ENCODE measurements around the gene PRPF38B.
"Not testable (repeated sequence)": the region's sequence is repeated elsewhere in the genome, so short reads cannot be mapped to it uniquely, and the experiment has no call there.

Gene PRPF38B

DNA sequence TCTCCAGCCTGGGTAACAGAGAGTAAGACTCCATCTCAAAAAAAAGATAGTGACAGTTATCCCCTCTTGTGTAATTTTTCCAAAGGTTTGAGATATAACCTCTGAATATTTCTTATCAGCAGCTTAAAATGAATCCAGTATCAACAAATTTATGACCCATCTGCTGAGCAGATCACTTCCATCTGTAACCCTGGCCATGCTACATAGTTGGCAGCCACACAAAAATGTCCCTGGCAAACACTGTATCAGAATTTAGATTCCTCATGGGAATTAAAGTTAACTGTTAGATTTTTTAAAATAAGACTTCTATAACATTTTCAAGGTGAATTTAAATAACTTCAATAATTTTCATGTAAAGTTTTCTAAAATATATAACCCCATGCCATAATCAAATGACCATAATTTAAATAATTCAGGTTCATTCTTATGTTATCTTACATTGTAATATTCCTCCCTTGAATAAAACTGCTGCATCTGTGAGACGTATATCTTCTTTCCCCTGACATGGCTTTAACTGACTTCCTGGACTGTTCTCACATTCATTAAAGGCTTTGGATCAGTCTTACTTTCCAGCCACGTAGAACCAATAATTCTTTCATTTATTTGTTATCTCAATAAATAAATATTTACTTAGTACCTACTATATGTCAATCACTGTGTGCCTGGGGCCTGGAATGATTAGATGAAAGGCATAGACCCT lies 5.3 kb upstream of the PRPF38B start:
- Histone ChIP-seq H3K27me3 (ENCODE audit: low read depth, low read length) (no peaks in the 10 kb centered on the region), H3K4me3 (ENCODE audit: low read depth in 1 of 2, low read length in 2 of 2) (no peak overlapping the region), H3K27ac (ENCODE audit: low read length) (no peak overlapping the region), H3K9me3 (ENCODE audit: control insufficient read depth in 1 of 2, low read length in 2 of 2) (no peaks in the 10 kb centered on the region), H3K36me3 (ENCODE audit: control insufficient read depth in 1 of 2, insufficient read depth in 2 of 2, low read length in 2 of 2) (no peaks in the 10 kb centered on the region), H3K4me1 (ENCODE audit: control insufficient read depth in 1 of 2, insufficient read depth in 2 of 2, low read length in 2 of 2) (peaks cover 5 to 8% of the 10 kb centered on the region in 2 donors)

DNA sequence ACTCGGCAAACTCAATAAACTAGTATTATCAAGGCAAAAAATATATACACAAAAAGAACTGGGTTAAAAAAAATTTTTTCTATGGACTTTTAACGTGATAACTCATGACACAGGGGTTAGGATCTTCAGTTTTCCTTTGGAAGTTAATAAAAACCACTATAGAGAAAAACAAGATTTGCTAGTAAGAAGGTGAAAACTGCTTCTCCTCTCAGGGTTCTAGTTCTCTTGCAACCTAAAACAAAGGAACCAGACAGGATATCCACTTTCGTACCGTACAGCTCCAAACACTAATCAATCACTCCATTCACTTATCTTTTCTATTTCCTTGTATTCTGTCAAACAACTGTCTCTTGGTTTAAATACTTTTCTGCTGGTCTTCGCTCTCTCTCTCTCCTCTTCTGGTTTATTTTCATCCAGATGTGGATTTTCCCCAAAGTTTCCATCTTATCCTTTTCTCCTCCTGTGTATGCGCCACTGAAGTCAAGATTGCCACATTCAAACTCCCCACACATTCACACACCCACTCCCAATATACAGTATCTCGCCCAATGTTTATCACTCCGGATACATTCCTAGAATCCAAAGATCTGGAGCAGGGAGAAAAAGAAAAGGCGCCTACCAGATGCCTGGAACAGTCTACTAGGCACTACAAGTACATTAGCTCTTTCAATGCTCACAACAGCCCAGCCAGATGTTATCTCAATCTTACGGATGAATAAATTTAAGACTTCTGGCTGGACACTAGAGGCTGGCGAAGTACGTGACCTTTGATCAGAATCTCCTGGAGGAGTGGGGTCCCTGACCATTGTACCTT lies 775 bp upstream of the PRPF38B start:
- peak overlapping the region; percentile 94 to 96 for H3K4me3 ChIP-seq (ENCODE audit: low read depth in 1 of 2, low read length in 2 of 2)
- H3K9me3 ChIP-seq (ENCODE audit: control insufficient read depth in 1 of 2, low read length in 2 of 2): no peaks in the 10 kb centered on the region
- H3K27ac ChIP-seq (ENCODE audit: low read length): peak overlapping the region; percentile 97
- H3K36me3 ChIP-seq (ENCODE audit: control insufficient read depth in 1 of 2, insufficient read depth in 2 of 2, low read length in 2 of 2): peaks cover 7 to 9% of the 10 kb centered on the region in 2 donors
- H3K27me3 ChIP-seq (ENCODE audit: low read depth, low read length): no peaks in the 10 kb centered on the region
- peaks cover 16 to 30% of the 10 kb centered on the region in 2 donors for H3K4me1 ChIP-seq (ENCODE audit: control insufficient read depth in 1 of 2, insufficient read depth in 2 of 2, low read length in 2 of 2)

DNA sequence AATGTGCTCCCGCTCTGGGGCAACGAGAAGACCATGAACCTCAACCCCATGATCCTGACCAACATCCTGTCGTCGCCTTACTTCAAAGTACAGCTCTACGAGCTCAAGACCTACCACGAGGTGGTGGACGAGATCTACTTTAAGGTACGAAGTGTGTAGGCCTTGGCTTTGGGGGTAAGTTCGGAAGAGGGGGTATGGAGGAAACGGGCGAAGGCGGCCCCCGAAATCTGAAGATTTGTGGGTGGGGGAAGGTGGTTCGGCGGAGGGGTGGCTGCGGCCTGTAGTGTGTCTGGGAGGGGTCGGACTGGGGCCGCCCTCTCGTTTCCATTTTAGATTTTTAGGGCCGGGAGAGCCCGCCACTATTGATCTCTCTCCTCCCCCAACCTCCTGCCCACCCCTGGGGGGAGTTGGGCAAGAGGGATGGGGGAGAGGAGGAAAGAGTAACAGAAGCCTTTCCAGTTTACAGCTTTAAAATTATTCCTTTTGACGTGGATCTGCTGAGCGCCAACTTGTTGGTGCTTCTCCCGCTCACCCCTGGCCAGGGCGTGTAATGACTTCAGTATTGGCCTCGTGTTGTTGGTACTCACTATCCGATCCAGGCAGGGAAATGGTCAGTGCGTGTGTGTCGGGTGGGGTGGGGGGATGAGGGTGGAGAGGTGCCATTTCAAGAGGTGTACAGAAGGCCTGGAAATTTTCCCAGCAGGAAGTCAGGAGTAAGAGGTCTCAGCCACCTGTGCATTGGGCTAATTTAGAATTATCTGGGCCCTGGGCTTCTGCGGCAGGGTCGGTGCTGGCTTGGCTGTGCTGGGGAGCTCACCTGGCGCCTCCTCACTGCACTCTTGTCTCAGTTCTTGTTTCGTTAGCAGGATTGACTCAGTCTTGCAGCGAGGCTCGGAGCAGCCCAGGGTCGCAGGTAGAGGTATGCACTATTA lies 880 bp downstream of the PRPF38B start:
- Histone ChIP-seq H3K27me3 (ENCODE audit: low read depth, low read length) (no peaks in the 10 kb centered on the region), H3K4me3 (ENCODE audit: low read depth in 1 of 2, low read length in 2 of 2) (peak overlapping the region; percentile 94 to 96), H3K36me3 (ENCODE audit: control insufficient read depth in 1 of 2, insufficient read depth in 2 of 2, low read length in 2 of 2) (peaks cover 23 to 25% of the 10 kb centered on the region in 2 donors), H3K9me3 (ENCODE audit: control insufficient read depth in 1 of 2, low read length in 2 of 2) (no peaks in the 10 kb centered on the region), H3K4me1 (ENCODE audit: control insufficient read depth in 1 of 2, insufficient read depth in 2 of 2, low read length in 2 of 2) (peaks cover 16 to 30% of the 10 kb centered on the region in 2 donors), H3K27ac (ENCODE audit: low read length) (peak overlapping the region; percentile 97)

DNA sequence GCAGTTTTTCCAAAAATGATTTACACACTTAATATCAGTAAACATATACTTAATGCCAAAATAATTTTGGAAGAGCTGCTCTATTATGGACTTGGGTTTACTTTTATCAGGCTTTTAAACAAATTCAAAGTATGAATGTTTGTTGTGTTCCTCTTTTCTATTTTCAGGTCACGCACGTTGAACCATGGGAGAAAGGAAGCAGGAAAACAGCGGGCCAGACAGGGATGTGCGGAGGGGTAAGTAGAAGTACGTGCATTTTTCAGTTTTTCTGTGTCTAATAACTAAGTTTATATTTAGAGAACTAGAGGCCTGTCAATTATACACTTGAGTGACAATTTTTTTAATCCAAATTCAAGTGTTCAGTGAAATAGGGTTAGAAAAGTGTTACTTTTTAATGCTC lies 3.4 kb downstream of the PRPF38B start:
- Histone ChIP-seq H3K36me3 (ENCODE audit: control insufficient read depth in 1 of 2, insufficient read depth in 2 of 2, low read length in 2 of 2) (peaks cover 49% of the 10 kb centered on the region in 2 donors), H3K27me3 (ENCODE audit: low read depth, low read length) (no peaks in the 10 kb centered on the region), H3K9me3 (ENCODE audit: control insufficient read depth in 1 of 2, low read length in 2 of 2) (no peaks in the 10 kb centered on the region), H3K4me1 (ENCODE audit: control insufficient read depth in 1 of 2, insufficient read depth in 2 of 2, low read length in 2 of 2) (peaks cover 16 to 30% of the 10 kb centered on the region in 2 donors), H3K4me3 (ENCODE audit: low read depth in 1 of 2, low read length in 2 of 2) (peak overlapping the region in 1 of 2 donors; percentile 2), H3K27ac (ENCODE audit: low read length) (no peak overlapping the region)

DNA sequence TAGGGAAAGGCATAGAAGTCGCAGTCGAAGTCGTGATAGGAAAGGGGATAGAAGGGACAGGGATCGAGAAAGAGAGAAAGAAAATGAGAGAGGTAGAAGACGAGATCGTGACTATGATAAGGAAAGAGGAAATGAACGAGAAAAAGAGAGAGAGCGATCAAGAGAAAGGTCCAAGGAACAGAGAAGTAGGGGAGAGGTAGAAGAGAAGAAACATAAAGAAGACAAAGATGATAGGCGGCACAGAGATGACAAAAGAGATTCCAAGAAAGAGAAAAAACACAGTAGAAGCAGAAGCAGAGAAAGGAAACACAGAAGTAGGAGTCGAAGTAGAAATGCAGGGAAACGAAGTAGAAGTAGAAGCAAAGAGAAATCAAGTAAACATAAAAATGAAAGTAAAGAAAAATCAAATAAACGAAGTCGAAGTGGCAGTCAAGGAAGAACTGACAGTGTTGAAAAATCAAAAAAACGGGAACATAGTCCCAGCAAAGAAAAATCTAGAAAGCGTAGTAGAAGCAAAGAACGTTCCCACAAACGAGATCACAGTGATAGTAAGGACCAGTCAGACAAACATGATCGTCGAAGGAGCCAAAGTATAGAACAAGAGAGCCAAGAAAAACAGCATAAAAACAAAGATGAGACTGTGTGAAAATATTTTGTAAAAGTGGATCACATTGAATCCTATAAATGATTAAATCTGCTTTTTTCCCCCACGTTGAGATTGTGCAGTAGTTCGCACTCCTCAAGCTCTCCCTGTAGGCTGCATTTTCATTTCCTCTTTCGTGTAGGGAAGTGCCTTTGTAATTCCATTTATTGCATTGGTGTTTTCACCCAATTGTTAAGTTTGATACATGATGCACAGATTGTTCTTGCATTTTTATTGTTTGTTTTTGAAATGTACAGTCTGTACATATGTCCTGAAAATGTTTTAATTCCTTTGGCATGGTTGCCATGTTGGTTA lies 7.5 kb downstream of the PRPF38B start:
- no peaks in the 10 kb centered on the region for H3K9me3 ChIP-seq (ENCODE audit: control insufficient read depth in 1 of 2, low read length in 2 of 2)
- H3K36me3 ChIP-seq (ENCODE audit: control insufficient read depth in 1 of 2, insufficient read depth in 2 of 2, low read length in 2 of 2): peaks cover 52 to 59% of the 10 kb centered on the region in 2 donors
- no peaks in the 10 kb centered on the region for H3K27me3 ChIP-seq (ENCODE audit: low read depth, low read length)
- peaks cover 6 to 15% of the 10 kb centered on the region in 2 donors for H3K4me1 ChIP-seq (ENCODE audit: control insufficient read depth in 1 of 2, insufficient read depth in 2 of 2, low read length in 2 of 2)
- no peak overlapping the region for H3K27ac ChIP-seq (ENCODE audit: low read length)
- no peak overlapping the region for H3K4me3 ChIP-seq (ENCODE audit: low read depth in 1 of 2, low read length in 2 of 2)

DNA sequence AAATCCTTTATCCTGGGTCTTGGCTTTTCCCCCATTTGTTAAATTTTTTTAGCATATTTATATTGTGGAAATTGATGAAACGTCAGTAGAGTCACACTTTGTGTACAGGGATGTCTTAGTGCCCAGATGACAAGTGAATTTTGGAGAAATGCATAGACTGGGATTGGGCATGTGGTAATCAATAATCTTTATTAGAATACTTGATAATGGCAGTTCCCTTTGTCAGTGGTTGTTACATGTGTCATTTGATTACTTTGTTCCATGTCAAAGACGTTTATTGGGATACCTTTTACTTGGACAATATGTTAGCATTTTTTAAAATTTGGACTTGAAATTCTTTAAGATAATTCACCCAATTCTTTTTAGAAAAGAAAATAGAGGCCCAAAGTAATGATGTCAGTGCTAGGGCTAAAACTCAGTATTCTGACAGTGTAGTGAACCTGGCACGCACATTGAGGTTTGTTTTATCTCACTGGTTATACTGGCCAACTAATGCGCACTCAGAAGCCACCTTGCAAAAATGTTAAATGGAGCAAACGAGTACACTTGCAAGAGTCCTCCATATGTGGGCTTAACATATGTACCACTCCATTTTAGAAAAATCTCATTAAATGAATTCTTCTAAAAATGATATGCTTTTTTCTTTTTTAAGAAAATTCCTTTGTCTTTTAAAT lies 9.2 kb downstream of the PRPF38B start:
- Histone ChIP-seq H3K4me1 (ENCODE audit: control insufficient read depth in 1 of 2, insufficient read depth in 2 of 2, low read length in 2 of 2) (peaks cover 0 to 9% of the 10 kb centered on the region in 2 donors), H3K4me3 (ENCODE audit: low read depth in 1 of 2, low read length in 2 of 2) (no peak overlapping the region), H3K27ac (ENCODE audit: low read length) (no peak overlapping the region), H3K9me3 (ENCODE audit: control insufficient read depth in 1 of 2, low read length in 2 of 2) (no peaks in the 10 kb centered on the region), H3K27me3 (ENCODE audit: low read depth, low read length) (no peaks in the 10 kb centered on the region), H3K36me3 (ENCODE audit: control insufficient read depth in 1 of 2, insufficient read depth in 2 of 2, low read length in 2 of 2) (peaks cover 51% of the 10 kb centered on the region in 2 donors)

DNA sequence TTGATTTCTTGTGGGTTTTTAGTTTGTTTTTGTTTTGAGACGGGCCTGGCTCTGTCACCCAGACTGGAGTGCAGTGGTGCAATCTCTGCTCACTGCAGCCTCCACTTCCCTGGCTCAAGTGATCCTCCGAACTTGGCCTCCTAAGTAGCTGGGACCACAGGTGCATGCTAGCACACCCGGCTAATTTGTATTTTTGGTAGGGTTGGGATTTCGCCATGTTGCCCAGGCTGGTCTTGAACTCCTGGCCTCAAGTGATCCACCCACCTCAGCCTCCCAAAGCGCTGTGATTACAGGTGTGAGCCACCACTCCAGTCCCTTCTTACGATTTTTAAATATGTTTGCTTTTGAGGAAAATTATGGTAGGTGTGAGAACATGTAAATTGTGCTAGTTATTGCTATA lies 10.0 kb downstream of the PRPF38B start:
- not testable (repeated sequence) for H3K27ac ChIP-seq (ENCODE audit: low read length); H3K9me3 ChIP-seq (ENCODE audit: control insufficient read depth in 1 of 2, low read length in 2 of 2); H3K4me1 ChIP-seq (ENCODE audit: control insufficient read depth in 1 of 2, insufficient read depth in 2 of 2, low read length in 2 of 2); H3K27me3 ChIP-seq (ENCODE audit: low read depth, low read length); H3K4me3 ChIP-seq (ENCODE audit: low read depth in 1 of 2, low read length in 2 of 2)
- peaks cover 43% of the 10 kb centered on the region in 2 donors for H3K36me3 ChIP-seq (ENCODE audit: control insufficient read depth in 1 of 2, insufficient read depth in 2 of 2, low read length in 2 of 2)

DNA sequence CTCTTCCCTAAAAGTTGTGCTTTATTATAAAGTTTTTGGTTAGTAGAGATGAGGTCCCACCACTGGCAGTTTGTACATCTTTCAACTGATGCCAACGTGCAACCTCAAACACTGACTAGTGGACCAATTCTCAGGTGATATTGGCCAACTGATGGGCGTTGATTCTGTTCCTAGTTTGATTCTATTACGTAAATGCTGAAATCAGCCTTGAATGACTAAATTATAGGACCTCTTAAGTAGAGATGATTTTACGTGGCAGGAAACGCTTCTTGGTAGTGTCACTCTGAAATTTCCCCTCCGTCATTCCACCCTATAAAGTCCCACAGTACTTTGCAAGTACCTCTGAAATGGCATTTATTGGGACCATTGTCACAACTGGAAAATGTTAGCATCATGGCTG lies 11.8 kb downstream of the PRPF38B start:
- Histone ChIP-seq H3K27me3 (ENCODE audit: low read depth, low read length) (no peaks in the 10 kb centered on the region), H3K27ac (ENCODE audit: low read length) (no peak overlapping the region), H3K36me3 (ENCODE audit: control insufficient read depth in 1 of 2, insufficient read depth in 2 of 2, low read length in 2 of 2) (peaks cover 25 to 26% of the 10 kb centered on the region in 2 donors), H3K4me3 (ENCODE audit: low read depth in 1 of 2, low read length in 2 of 2) (no peak overlapping the region), H3K4me1 (ENCODE audit: control insufficient read depth in 1 of 2, insufficient read depth in 2 of 2, low read length in 2 of 2) (peaks cover 0 to 9% of the 10 kb centered on the region in 2 donors), H3K9me3 (ENCODE audit: control insufficient read depth in 1 of 2, low read length in 2 of 2) (no peaks in the 10 kb centered on the region)

DNA sequence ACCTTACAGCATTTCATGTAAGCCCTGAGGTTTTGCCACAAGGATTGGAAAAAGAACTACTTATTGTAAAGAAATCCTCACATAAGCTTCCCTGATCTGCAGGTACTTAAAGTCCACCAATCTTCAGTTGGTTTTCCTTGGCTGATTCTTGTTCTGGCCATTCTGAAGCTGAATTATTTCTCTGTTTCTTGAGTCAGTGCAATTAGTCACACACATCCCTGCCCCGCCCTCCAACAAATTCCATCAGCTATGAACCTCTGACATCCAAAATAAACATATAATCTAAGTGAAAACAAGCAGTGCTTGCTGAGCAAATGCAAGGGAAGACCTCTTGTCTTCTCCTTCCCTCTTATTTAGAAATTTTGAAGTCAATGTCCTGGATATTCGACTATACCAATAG lies 12.4 kb downstream of the PRPF38B start:
- H3K4me3 ChIP-seq (ENCODE audit: low read depth in 1 of 2, low read length in 2 of 2): no peak overlapping the region
- H3K27ac ChIP-seq (ENCODE audit: low read length): no peak overlapping the region

DNA sequence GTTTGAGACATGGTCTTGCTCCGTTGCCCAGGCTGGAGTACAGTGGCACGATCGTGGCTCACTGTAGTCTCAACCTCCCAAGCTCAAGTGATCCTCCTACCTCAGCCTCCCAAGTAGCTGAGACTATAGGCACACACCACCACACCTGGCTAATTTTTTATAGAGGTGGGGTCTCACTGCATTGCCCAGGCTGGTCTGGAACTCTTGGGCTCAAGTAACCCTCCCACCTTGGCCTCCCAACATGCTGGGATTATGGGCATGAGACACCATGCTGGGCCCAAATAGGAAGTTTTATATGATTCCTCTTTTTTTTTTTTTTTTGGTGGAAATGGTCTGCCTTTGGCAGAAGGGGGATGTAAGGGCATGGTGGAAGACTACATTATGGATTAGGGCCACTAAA lies 14.5 kb downstream of the PRPF38B start:
- Histone ChIP-seq H3K4me3 (ENCODE audit: low read depth in 1 of 2, low read length in 2 of 2) (no peak overlapping the region), H3K27ac (ENCODE audit: low read length) (no peak overlapping the region), H3K4me1 (ENCODE audit: control insufficient read depth in 1 of 2, insufficient read depth in 2 of 2, low read length in 2 of 2) (peaks cover 0 to 9% of the 10 kb centered on the region in 2 donors), H3K36me3 (ENCODE audit: control insufficient read depth in 1 of 2, insufficient read depth in 2 of 2, low read length in 2 of 2) (peaks cover 0 to 5% of the 10 kb centered on the region in 2 donors), H3K9me3 (ENCODE audit: control insufficient read depth in 1 of 2, low read length in 2 of 2) (no peaks in the 10 kb centered on the region), H3K27me3 (ENCODE audit: low read depth, low read length) (no peaks in the 10 kb centered on the region)

More for the DNA sequence above, 12.4 kb downstream of the PRPF38B start:
- Histone ChIP-seq H3K9me3 (ENCODE audit: control insufficient read depth in 1 of 2, low read length in 2 of 2) (no peaks in the 10 kb centered on the region), H3K36me3 (ENCODE audit: control insufficient read depth in 1 of 2, insufficient read depth in 2 of 2, low read length in 2 of 2) (peaks cover 19 to 20% of the 10 kb centered on the region in 2 donors), H3K4me1 (ENCODE audit: control insufficient read depth in 1 of 2, insufficient read depth in 2 of 2, low read length in 2 of 2) (peaks cover 0 to 9% of the 10 kb centered on the region in 2 donors), H3K27me3 (ENCODE audit: low read depth, low read length) (no peaks in the 10 kb centered on the region)
